Liver (tissue), 9 donors: ENCODE measurements around the gene KRTAP20-3. TPM values are rescaled to one million over a fixed set of nuclear protein-coding genes. Genes with fewer than 3 reads are reported as not detected.

Experiments
- DNase-seq: peaks from one replicate; pipeline ENCODE4 v3.0.0-alpha.2; 2017; ENCODE audit warnings: low spot score
- H3K27ac ChIP-seq, 2 donors: one replicate each; pipeline ENCODE4 v1.7.0; 2013; ENCODE audit warnings: inconsistent platforms in 2 of 2, low read length in 2 of 2, control low read depth in 1 of 2, low read depth in 1 of 2, mild to moderate bottlenecking in 1 of 2
- H3K27me3 ChIP-seq, 4 donors: one replicate each; pipeline versions ENCODE4 v1.6.1 to v1.7.0; 2013; ENCODE audit warnings: low read length in 3 of 4, inconsistent platforms in 1 of 4, mild to moderate bottlenecking in 1 of 4, moderate library complexity in 1 of 4; ENCODE audit not compliant: control insufficient read depth in 4 of 4, insufficient read depth in 4 of 4
- H3K36me3 ChIP-seq, 4 donors: one replicate each; pipeline versions ENCODE4 v1.6.1 to v1.7.0; 2013; ENCODE audit warnings: low read length in 3 of 4, mild to moderate bottlenecking in 3 of 4, low read depth in 1 of 4, moderate library complexity in 1 of 4; ENCODE audit not compliant: control insufficient read depth in 4 of 4, insufficient read depth in 3 of 4
- H3K4me1 ChIP-seq, 4 donors: one replicate each; pipeline versions ENCODE4 v1.6.1 to v1.7.0; 2013; ENCODE audit warnings: low read length in 3 of 4, mild to moderate bottlenecking in 3 of 4, moderate library complexity in 1 of 4; ENCODE audit not compliant: control insufficient read depth in 4 of 4, insufficient read depth in 4 of 4
- H3K4me3 ChIP-seq, 3 donors: one replicate each; pipeline versions ENCODE4 v1.6.1 to v1.7.0; 2013; ENCODE audit warnings: low read length in 3 of 3, control low read depth in 1 of 3, low read depth in 1 of 3, mild to moderate bottlenecking in 1 of 3
- H3K9ac ChIP-seq, 2 donors: one replicate each; pipeline ENCODE4 v1.7.0; 2013; ENCODE audit warnings: low read length in 2 of 2, mild to moderate bottlenecking in 2 of 2, moderate library complexity in 2 of 2, control low read depth in 1 of 2, low read depth in 1 of 2
- H3K9me3 ChIP-seq, 4 donors: one replicate each; pipeline versions ENCODE4 v1.6.1 to v1.7.0; 2013; ENCODE audit warnings: low read length in 3 of 4; ENCODE audit not compliant: control insufficient read depth in 4 of 4
- ATF3 ChIP-seq: IDR thresholded peaks from 2 replicates; pipeline ENCODE4 v1.6.1; 2016; ENCODE audit warnings: antibody characterized with exemption
- EGR1 ChIP-seq, 2 donors: IDR thresholded peaks; 2 replicates each; pipeline ENCODE4 v1.6.1; 2016 to 2018; ENCODE audit warnings: antibody characterized with exemption in 2 of 2, low read depth in 2 of 2
- FOXA1 ChIP-seq: IDR thresholded peaks from 2 replicates; pipeline ENCODE4 v1.6.1; 2016; ENCODE audit warnings: antibody characterized with exemption
- FOXA2 ChIP-seq: IDR thresholded peaks from 2 replicates; pipeline ENCODE4 v1.6.1; 2016; ENCODE audit warnings: antibody characterized with exemption
- GABPA ChIP-seq, 2 donors: IDR thresholded peaks in 1 of 2; conservative IDR thresholded peaks in 1 of 2; 2 replicates each; pipeline ENCODE4 v1.6.1; 2016; ENCODE audit warnings: antibody characterized with exemption in 2 of 2, mild to moderate bottlenecking in 1 of 2, moderate library complexity in 1 of 2
- HNF4A ChIP-seq, 2 donors: conservative IDR thresholded peaks; 2 replicates each; pipeline ENCODE4 v1.6.1; 2016; ENCODE audit warnings: antibody characterized with exemption in 2 of 2, mild to moderate bottlenecking in 2 of 2
- HNF4G ChIP-seq: IDR thresholded peaks from 2 replicates; pipeline ENCODE4 v1.6.1; 2016; ENCODE audit warnings: antibody characterized with exemption
- JUND ChIP-seq, 2 donors: IDR thresholded peaks; 2 replicates each; pipeline ENCODE4 v1.6.1; 2016; ENCODE audit warnings: antibody characterized with exemption in 2 of 2
- NR2F2 ChIP-seq: IDR thresholded peaks from 2 replicates; pipeline ENCODE4 v1.6.1; 2016; ENCODE audit warnings: antibody characterized with exemption
- RAD21 ChIP-seq, 2 donors: IDR thresholded peaks; 2 replicates each; pipeline ENCODE4 v1.6.1; 2016; ENCODE audit warnings: antibody characterized with exemption in 2 of 2, mild to moderate bottlenecking in 2 of 2
- REST ChIP-seq: IDR thresholded peaks from 2 replicates; pipeline ENCODE4 v1.6.1; 2016; ENCODE audit warnings: antibody characterized with exemption, mild to moderate bottlenecking
- RXRA ChIP-seq, 2 donors: IDR thresholded peaks; 2 replicates each; pipeline ENCODE4 v1.6.1; 2017 to 2018; ENCODE audit warnings: antibody characterized with exemption in 2 of 2, mild to moderate bottlenecking in 1 of 2
- SP1 ChIP-seq: IDR thresholded peaks from 2 replicates; pipeline ENCODE4 v1.6.1; 2018; ENCODE audit warnings: antibody characterized with exemption, mild to moderate bottlenecking
- TAF1 ChIP-seq: conservative IDR thresholded peaks from 2 replicates; pipeline ENCODE4 v1.6.1; 2016; ENCODE audit warnings: antibody characterized with exemption, mild to moderate bottlenecking
- YY1 ChIP-seq: IDR thresholded peaks from 2 replicates; pipeline ENCODE4 v1.6.1; 2016; ENCODE audit warnings: antibody characterized with exemption, mild to moderate bottlenecking
- ZBTB33 ChIP-seq: IDR thresholded peaks from 2 replicates; pipeline ENCODE4 v1.6.1; 2016; ENCODE audit warnings: antibody characterized with exemption
- WGBS: extraction: QIAGEN DNeasy Blood & Tissue Kit; methylation state at CpG from one replicate; pipeline ENCODE4 v1.1.7; 2013; 5-methylcytosine and 5-hydroxymethylcytosine counted together
- polyA plus RNA-seq, 2 donors: library from polyadenylated mRNA; stranded (reverse) in 1 of 2; unstranded in 1 of 2; fragments of 200-250 nt in 1 of 2; fragments of >200 nt in 1 of 2; fragmentation: Nextera tagmentation in 1 of 2; extraction: Ambion mirVana in 1 of 2; gene quantifications; one replicate each; pipeline versions ENCODE4 v1.2.1 to v1.2.3, GENCODE V29; 2013 to 2015
- total RNA-seq, 2 donors: library from RNA; depleted of rRNA; stranded (reverse); fragments of >200 nt; gene quantifications; one replicate each; pipeline ENCODE4 v1.2.3, GENCODE V29; 2014
- TF ChIP-seq, protein P1 (sequence below): IDR thresholded peaks from 2 replicates; pipeline ENCODE4 v1.6.1; 2016; ENCODE audit warnings: antibody characterized with exemption
- TF ChIP-seq, protein P2 (sequence below): fragments of 150-350 bp; IDR thresholded peaks from 2 replicates; pipeline ENCODE4 v1.5.1; 2017; ENCODE audit warnings: improper control_type of control experiment, low read depth, low read length; ENCODE audit not compliant: missing input control
- donor health status: healthy.
- donor health status: healthy.
- donor health status: healthy.
- donor health status: healthy.
- donor health status: healthy.

KRTAP20-3 gene
- total and polyA plus RNA-seq, 4 donors: not detected

DNA sequence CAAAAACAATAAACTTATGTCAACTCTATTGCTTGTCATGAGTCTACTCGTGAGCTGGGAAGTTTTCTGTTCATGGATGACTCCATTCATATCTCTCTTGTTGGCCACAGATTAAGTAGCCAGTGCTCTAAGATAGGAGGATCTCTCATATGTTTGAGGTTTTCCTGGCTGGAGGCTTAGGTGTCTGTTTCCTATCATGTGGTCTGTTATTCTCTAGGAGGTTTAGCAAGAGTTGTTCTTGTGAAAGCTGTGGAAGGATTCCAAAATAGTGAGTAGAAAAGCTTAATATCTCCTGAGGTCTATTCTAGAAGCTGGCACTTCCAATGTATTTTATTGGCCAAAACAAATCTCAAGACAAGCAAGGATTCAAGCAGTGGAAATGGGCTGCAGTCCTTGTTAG is 13.5 kb upstream of the KRTAP20-3 start:
- no peaks in the 10 kb centered on the region for H3K9me3 ChIP-seq
- no peak overlapping the region for H3K27ac ChIP-seq
- WGBS: 35% methylated on average over 1 of the region's 1 CpG
- H3K4me1 ChIP-seq: no peaks in the 10 kb centered on the region
- no peak overlapping the region for H3K4me3 ChIP-seq
- H3K9ac ChIP-seq: no peak overlapping the region
- TF ChIP-seq RXRA (IDR thresholded peaks at IDR 0.05) (no peak), RAD21 (IDR thresholded peaks at IDR 0.05) (no peak), TAF1 (no peak), JUND (IDR thresholded peaks at IDR 0.05) (no peak), HNF4G (no peak), ZBTB33 (no peak), REST (no peak), HNF4A (conservative IDR thresholded peaks at IDR 0.05) (no peak), ATF3 (no peak), GABPA (IDR thresholded peaks at IDR 0.05 in 1 of 2, conservative IDR thresholded peaks at IDR 0.05 in 1 of 2) (no peak), SP1 (no peak), NR2F2 (no peak), FOXA1 (no peak), FOXA2 (no peak), EGR1 (IDR thresholded peaks at IDR 0.05; ENCODE audit: low read depth in 2 of 2) (no peak), YY1 (no peak)
- TF ChIP-seq, protein P1, sequence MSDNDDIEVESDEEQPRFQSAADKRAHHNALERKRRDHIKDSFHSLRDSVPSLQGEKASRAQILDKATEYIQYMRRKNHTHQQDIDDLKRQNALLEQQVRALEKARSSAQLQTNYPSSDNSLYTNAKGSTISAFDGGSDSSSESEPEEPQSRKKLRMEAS: no peak
- TF ChIP-seq, protein P2, sequence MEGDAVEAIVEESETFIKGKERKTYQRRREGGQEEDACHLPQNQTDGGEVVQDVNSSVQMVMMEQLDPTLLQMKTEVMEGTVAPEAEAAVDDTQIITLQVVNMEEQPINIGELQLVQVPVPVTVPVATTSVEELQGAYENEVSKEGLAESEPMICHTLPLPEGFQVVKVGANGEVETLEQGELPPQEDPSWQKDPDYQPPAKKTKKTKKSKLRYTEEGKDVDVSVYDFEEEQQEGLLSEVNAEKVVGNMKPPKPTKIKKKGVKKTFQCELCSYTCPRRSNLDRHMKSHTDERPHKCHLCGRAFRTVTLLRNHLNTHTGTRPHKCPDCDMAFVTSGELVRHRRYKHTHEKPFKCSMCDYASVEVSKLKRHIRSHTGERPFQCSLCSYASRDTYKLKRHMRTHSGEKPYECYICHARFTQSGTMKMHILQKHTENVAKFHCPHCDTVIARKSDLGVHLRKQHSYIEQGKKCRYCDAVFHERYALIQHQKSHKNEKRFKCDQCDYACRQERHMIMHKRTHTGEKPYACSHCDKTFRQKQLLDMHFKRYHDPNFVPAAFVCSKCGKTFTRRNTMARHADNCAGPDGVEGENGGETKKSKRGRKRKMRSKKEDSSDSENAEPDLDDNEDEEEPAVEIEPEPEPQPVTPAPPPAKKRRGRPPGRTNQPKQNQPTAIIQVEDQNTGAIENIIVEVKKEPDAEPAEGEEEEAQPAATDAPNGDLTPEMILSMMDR: no peak
- H3K36me3 ChIP-seq: no peaks in the 10 kb centered on the region
- DNase-seq: no peak
- H3K27me3 ChIP-seq: no peaks in the 10 kb centered on the region

DNA sequence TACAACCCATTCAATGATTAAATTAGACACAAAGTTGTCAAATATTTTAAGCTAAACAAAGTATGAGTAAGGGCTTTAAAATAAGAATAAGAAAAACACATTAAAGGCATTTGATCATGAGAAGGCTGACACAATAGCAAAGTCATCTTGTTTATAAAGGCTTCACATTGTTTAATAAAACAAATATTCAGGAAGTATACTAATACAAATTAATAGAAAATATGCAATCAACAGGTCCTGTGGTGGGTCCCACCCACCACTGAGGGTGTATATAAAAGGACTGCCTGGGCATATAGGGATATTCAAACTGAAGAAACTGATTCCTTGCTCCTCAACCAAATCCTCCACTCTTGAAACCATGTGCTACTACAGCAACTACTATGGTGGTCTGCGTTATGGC is 7.8 kb upstream of the KRTAP20-3 start, which contains the start of gene KRTAP20-2:
KRTAP20-2 (plus strand) TSS at position 301 of the 400 bp plus-strand sequence; CDS start at position 359, 58 bp downstream.
- Histone ChIP-seq H3K9ac (no peak within 1 kb of the TSS), H3K4me1 (no peaks in the 10 kb centered on the region), H3K27me3 (no peaks in the 10 kb centered on the region), H3K27ac (no peak within 1 kb of the TSS), H3K4me3 (no peak within 1 kb of the TSS), H3K9me3 (no peaks in the 10 kb centered on the region), H3K36me3 (no peaks in the 10 kb centered on the region)
- TF ChIP-seq, protein P2: no peak
- TF ChIP-seq ATF3 (no peak), REST (no peak), RAD21 (IDR thresholded peaks at IDR 0.05) (no peak), GABPA (IDR thresholded peaks at IDR 0.05 in 1 of 2, conservative IDR thresholded peaks at IDR 0.05 in 1 of 2) (no peak)
- 88% methylated on average over 1 of the region's 1 CpG for WGBS
- no peak for DNase-seq
